Duodenal mucosa (tissue), 2 donors: ENCODE data around the gene RELB.
A peak's percentile ranks its signal among the peaks of the same experiment; 100 is the strongest.

Experiments
- H3K27ac ChIP-seq: one replicate; pipeline ENCODE4 v1.7.0; 2013; ENCODE audit warnings: low read depth, low read length
- H3K27me3 ChIP-seq, 2 donors: one replicate each; pipeline ENCODE4 v1.7.0; 2013; ENCODE audit warnings: low read length in 2 of 2, control low read depth in 1 of 2; ENCODE audit not compliant: insufficient read depth in 2 of 2, control insufficient read depth in 1 of 2
- H3K36me3 ChIP-seq, 2 donors: one replicate each; pipeline ENCODE4 v1.7.0; 2013; ENCODE audit warnings: low read length in 2 of 2, control low read depth in 1 of 2; ENCODE audit not compliant: insufficient read depth in 2 of 2, control insufficient read depth in 1 of 2
- H3K4me1 ChIP-seq, 2 donors: one replicate each; pipeline ENCODE4 v1.7.0; 2013; ENCODE audit warnings: low read length in 2 of 2, control low read depth in 1 of 2; ENCODE audit not compliant: insufficient read depth in 2 of 2, control insufficient read depth in 1 of 2
- H3K4me3 ChIP-seq, 2 donors: one replicate each; pipeline ENCODE4 v1.7.0; 2013; ENCODE audit warnings: low read length in 2 of 2, low read depth in 1 of 2
- H3K9ac ChIP-seq, 2 donors: one replicate each; pipeline ENCODE4 v1.7.0; 2013; ENCODE audit warnings: low read length in 2 of 2, low read depth in 1 of 2
- H3K9me3 ChIP-seq, 2 donors: one replicate each; pipeline ENCODE4 v1.7.0; 2013; ENCODE audit warnings: low read length in 2 of 2, control low read depth in 1 of 2; ENCODE audit not compliant: control insufficient read depth in 1 of 2

The RELB gene

GRCh38 chr19:45068041-45068440 is 66.8 kb downstream of the RELB start:
- no peak overlapping the region for H3K9ac ChIP-seq
- no peaks in the 10 kb centered on the region for H3K27me3 ChIP-seq
- no peak overlapping the region for H3K27ac ChIP-seq
- H3K9me3 ChIP-seq, result no peaks in the 10 kb centered on the region
- no peak overlapping the region for H3K4me3 ChIP-seq
- H3K4me1 ChIP-seq, result no peaks in the 10 kb centered on the region
- H3K36me3 ChIP-seq, result peaks cover 37 to 73% of the 10 kb centered on the region in 2 donors

DNA sequence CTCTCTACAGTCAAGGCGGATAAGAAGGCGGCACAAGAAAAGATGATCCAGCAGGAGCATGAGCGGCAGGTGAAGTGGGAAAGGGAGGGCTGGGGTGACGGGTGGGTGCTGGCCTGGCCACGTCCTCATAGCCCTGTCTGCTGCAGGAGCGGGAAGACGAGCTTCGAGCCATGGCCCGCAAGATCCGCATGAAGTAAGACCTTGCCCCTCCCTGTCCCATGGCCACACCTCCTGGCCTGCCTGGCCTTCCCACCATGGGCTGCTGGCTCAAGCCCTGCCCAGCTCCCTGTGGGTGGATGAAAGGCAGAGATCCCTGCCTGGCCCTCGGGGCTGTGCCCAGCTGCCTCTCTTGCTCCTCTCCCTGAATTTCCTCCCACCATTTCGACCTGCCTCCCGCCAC is 67.8 kb downstream of the RELB start:
- H3K27me3 ChIP-seq, result no peaks in the 10 kb centered on the region
- peaks cover 37 to 66% of the 10 kb centered on the region in 2 donors for H3K36me3 ChIP-seq
- H3K4me3 ChIP-seq, result no peak overlapping the region
- H3K9ac ChIP-seq, result no peak overlapping the region
- H3K4me1 ChIP-seq, result no peaks in the 10 kb centered on the region
- no peak overlapping the region for H3K27ac ChIP-seq
- H3K9me3 ChIP-seq, result no peaks in the 10 kb centered on the region

- peaks cover 37 to 58% of the 10 kb centered on the region in 2 donors for H3K36me3 ChIP-seq
- no peak overlapping the region for H3K4me3 ChIP-seq
- H3K4me1 ChIP-seq, result peaks cover 8% of the 10 kb centered on the region in 2 donors
- no peaks in the 10 kb centered on the region for H3K9me3 ChIP-seq
- H3K9ac ChIP-seq, result no peak overlapping the region
- H3K27ac ChIP-seq, result no peak overlapping the region
- no peaks in the 10 kb centered on the region for H3K27me3 ChIP-seq
These were observed 69.0 kb downstream of the RELB start for GRCh38 chr19:45070214-45070613.

GRCh38 chr19:45070861-45071544 is 69.7 kb downstream of the RELB start:
- Histone ChIP-seq H3K27me3 (no peaks in the 10 kb centered on the region), H3K36me3 (peaks cover 32 to 54% of the 10 kb centered on the region in 2 donors)

GRCh38 chr19:45071545-45071938 is 70.3 kb downstream of the RELB start:
- Histone ChIP-seq H3K4me1 (peaks cover 10% of the 10 kb centered on the region in 2 donors), H3K27ac (no peak overlapping the region), H3K36me3 (peaks cover 32 to 53% of the 10 kb centered on the region in 2 donors), H3K4me3 (no peak overlapping the region), H3K9ac (no peak overlapping the region), H3K27me3 (no peaks in the 10 kb centered on the region), H3K9me3 (no peaks in the 10 kb centered on the region)

More at GRCh38 chr19:45070861-45071544, 69.7 kb downstream of the RELB start:
- Histone ChIP-seq H3K4me1 (peaks cover 8% of the 10 kb centered on the region in 2 donors), H3K9me3 (no peaks in the 10 kb centered on the region), H3K9ac (no peak overlapping the region), H3K27ac (no peak overlapping the region), H3K4me3 (no peak overlapping the region)

- Histone ChIP-seq H3K36me3 (peaks cover 32 to 47% of the 10 kb centered on the region in 2 donors), H3K27ac (no peak overlapping the region), H3K9ac (no peak overlapping the region), H3K27me3 (no peaks in the 10 kb centered on the region), H3K9me3 (no peaks in the 10 kb centered on the region), H3K4me3 (no peak overlapping the region), H3K4me1 (peaks cover 16 to 17% of the 10 kb centered on the region in 2 donors)
These were observed 70.9 kb downstream of the RELB start for GRCh38 chr19:45071969-45072790.

DNA sequence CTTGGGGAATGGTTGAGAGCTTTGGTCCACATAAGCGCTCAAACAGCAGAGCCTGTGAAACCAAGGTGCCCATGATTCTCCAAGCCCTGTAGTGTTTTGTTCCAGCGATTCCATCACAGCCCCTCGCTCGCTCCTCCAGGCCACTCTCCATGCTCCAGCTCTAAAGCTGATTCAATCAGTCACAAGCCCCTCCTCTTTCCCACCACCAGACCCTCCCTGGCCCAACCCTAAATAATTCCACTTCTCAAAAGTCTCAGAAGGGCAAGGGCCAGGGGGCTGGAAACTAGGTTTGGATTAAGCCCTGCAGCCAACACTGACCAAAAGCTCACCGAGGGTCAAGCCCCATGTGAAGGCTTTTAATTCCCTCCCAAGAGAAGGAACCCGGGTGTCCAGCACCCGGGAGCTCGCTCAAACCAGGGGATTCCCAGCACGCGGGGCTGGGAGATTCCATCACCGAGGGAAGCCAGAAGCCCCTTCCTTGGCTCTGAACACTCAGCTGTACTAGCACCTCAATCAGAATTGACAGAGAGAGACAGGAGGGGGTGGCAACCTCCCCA is 73.6 kb downstream of the RELB start:
- Histone ChIP-seq H3K27me3 (no peaks in the 10 kb centered on the region), H3K27ac (no peak overlapping the region), H3K9me3 (no peaks in the 10 kb centered on the region), H3K4me3 (peak overlapping the region; percentile 65 to 88), H3K4me1 (peaks cover 28 to 31% of the 10 kb centered on the region in 2 donors), H3K36me3 (peaks cover 19 to 26% of the 10 kb centered on the region in 2 donors), H3K9ac (peak overlapping the region; percentile 59 to 66)

DNA sequence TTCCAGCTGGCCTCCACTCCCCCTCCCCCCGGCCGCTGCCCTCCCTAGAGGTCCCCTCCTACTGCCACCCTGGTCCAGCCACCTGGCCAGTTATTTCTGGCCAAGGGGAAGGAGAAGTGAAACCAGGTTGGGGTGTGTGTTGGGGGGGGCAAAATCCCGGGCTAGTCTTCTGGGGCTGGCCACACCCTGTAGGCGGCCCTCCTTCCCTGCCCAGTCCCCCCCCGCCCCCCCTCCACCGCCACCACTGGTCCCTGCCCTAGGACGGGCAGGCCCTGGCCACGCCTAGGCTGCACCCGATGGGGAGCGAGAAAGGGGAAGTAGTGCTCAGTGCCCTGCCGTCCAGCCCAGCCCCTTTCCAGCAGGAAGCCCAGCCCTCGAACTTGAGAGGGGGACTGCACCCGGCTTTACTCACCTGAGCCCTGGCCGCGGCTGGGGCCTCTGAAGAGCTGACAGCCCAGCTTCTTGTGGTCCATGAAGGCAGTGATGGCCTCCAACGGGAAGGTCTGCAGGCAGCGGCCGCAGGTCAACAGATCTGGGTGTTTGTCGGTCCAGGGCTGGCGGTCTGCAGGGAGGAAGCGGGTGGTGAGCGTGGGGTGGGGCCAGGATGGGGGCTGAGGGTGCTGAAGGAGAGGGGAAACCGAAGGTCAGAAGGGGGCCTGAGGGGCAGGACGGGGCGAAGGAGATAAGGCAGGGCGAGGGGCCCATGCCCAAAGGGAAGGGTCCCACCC is 74.2 kb downstream of the RELB start:
- Histone ChIP-seq H3K9ac (peak overlapping the region; percentile 74 to 77), H3K9me3 (no peaks in the 10 kb centered on the region), H3K36me3 (peaks cover 17 to 20% of the 10 kb centered on the region in 2 donors), H3K27me3 (no peaks in the 10 kb centered on the region), H3K27ac (peak overlapping the region; percentile 85), H3K4me1 (peaks cover 32 to 37% of the 10 kb centered on the region in 2 donors), H3K4me3 (peak overlapping the region; percentile 87 to 88)

- H3K4me1 ChIP-seq, result peaks cover 36 to 42% of the 10 kb centered on the region in 2 donors
- H3K27ac ChIP-seq, result peak within 1 kb of the TSS; percentile 85
- H3K36me3 ChIP-seq, result peaks cover 11 to 14% of the 10 kb centered on the region in 2 donors
- no peaks in the 10 kb centered on the region for H3K9me3 ChIP-seq
- no peaks in the 10 kb centered on the region for H3K27me3 ChIP-seq
- H3K4me3 ChIP-seq, result peak within 1 kb of the TSS; percentile 87 to 88
- peak within 1 kb of the TSS; percentile 77 for H3K9ac ChIP-seq
These were observed 75.0 kb downstream of the RELB start, which contains the start of gene ZNF296 for GRCh38 chr19:45076029-45076850. TSS of gene ZNF296 (minus strand) at chr19:45076478. CDS start at chr19:45076373, 105 bp downstream.
